K562 (cell line): ENCODE measurements around the gene PNPLA8. TPM values are rescaled to one million over a fixed set of nuclear protein-coding genes. Genes with fewer than 3 reads are reported as not detected.
"Not testable (repeated sequence)": the region's sequence is repeated elsewhere in the genome, so short reads cannot be mapped to it uniquely, and the experiment has no call there.

ENCODE experiments used
- ATAC-seq: fragments of 200-7000 bp; cut with Tn5 transposase; 3 replicates; pipeline ENCODE4 v1.9.1; 2020; ENCODE audit warnings: moderate library complexity
- BruUV-seq: library from RNA; stranded (reverse); fragments of 400-500 nt; replicated peaks from 2 replicates; lab custom pipeline; 2021; lab: Mats Ljungman, UMichigan
- CTCF ChIA-PET: fragments of 300-600 bp; formaldehyde crosslinking; extraction: SDS; loops from one replicate; lab custom pipeline; 2021; ENCODE audit warnings: low intra/inter-chr PET ratio; lab: Yijun Ruan, JAX
- POLR2A ChIA-PET: fragments of 300-600, 350-650 bp; sonication (Branson Sonifier 250); formaldehyde crosslinking; extraction: SDS; loops from one replicate; lab custom pipeline; 2021; ENCODE audit warnings: antibody characterized with exemption, inconsistent platforms; lab: Yijun Ruan, JAX
- DNase-seq, 4 experiments: peaks; one replicate each; pipeline versions ENCODE4 v3.0.0 to v3.0.0-alpha.2; 2011 to 2018; ENCODE audit warnings: low spot score in 3 of 4, mixed read lengths in 3 of 4; ENCODE audit errors: extremely low read depth in 1 of 4
- FAIRE-seq: peaks from 2 replicates; lab custom pipeline; 2011; peaks lifted over from hg19 to GRCh38; lab: Jason Lieb, UNC
- H2AFZ ChIP-seq: 2 replicates; pipeline ENCODE4 v1.6.0; 2011; ENCODE audit warnings: low read depth, low read length, control low read depth, inconsistent platforms
- H3K27ac ChIP-seq: fragments of 200-600 bp; 3 replicates; pipeline ENCODE4 v1.8.0; 2011; ENCODE audit warnings: low read depth, mild to moderate bottlenecking, control low read depth, inconsistent platforms, low read length, moderate library complexity, mixed read lengths; ENCODE audit errors: extremely low read depth
- H3K27me3 ChIP-seq, 2 experiments: fragments of 300-600 bp in 1 of 2; 2 replicates in 1 of 2; 3 replicates in 1 of 2; pipeline versions ENCODE4 v1.6.0 to v1.8.0; 2011; ENCODE audit warnings: inconsistent platforms in 2 of 2, low read length in 2 of 2, mild to moderate bottlenecking in 1 of 2, mixed read lengths in 1 of 2, moderate library complexity in 1 of 2; ENCODE audit not compliant: control insufficient read depth in 2 of 2, insufficient read depth in 2 of 2
- H3K36me3 ChIP-seq: fragments of 300-600 bp; 3 replicates; pipeline ENCODE4 v1.8.0; 2011; ENCODE audit warnings: mild to moderate bottlenecking, low read length, inconsistent platforms; ENCODE audit not compliant: control insufficient read depth, insufficient read depth
- H3K4me1 ChIP-seq, 2 experiments: fragments of 200-600 bp in 1 of 2; replicated peaks in 1 of 2; 2 replicates in 1 of 2; 3 replicates in 1 of 2; pipeline versions ENCODE4 v1.5.1 to v1.8.0; 2011; ENCODE audit warnings: inconsistent platforms in 2 of 2, low read length in 2 of 2, mild to moderate bottlenecking in 1 of 2, mixed read lengths in 1 of 2, moderate library complexity in 1 of 2; ENCODE audit not compliant: control insufficient read depth in 2 of 2, insufficient read depth in 2 of 2
- H3K4me2 ChIP-seq: 2 replicates; pipeline ENCODE4 v1.6.1; 2011; ENCODE audit warnings: low read length, control low read depth, inconsistent platforms, mixed read lengths; ENCODE audit not compliant: insufficient read depth
- H3K4me3 ChIP-seq: fragments of 200-600 bp; sonication (generic), shearing (Covaris generic); 2 replicates; pipeline ENCODE4 v1.5.1; 2016; ENCODE audit warnings: control low read depth, inconsistent platforms
- H3K79me2 ChIP-seq: fragments of 200-600 bp; 3 replicates; pipeline ENCODE4 v1.8.0; 2011; ENCODE audit warnings: low read length, inconsistent platforms; ENCODE audit not compliant: control insufficient read depth, insufficient read depth
- H3K9ac ChIP-seq, 2 experiments: 2 replicates each; pipeline versions ENCODE4 v1.6.0 to v1.6.1; 2011; ENCODE audit warnings: low read depth in 2 of 2, low read length in 2 of 2, control low read depth in 1 of 2, inconsistent platforms in 1 of 2, mild to moderate bottlenecking in 1 of 2, mixed read lengths in 1 of 2; ENCODE audit not compliant: insufficient read depth in 1 of 2
- H3K9me1 ChIP-seq: one replicate; pipeline ENCODE4 v1.6.0; 2011; ENCODE audit warnings: inconsistent platforms, mild to moderate bottlenecking, low read length, moderate library complexity; ENCODE audit not compliant: control insufficient read depth, insufficient read depth
- H3K9me3 ChIP-seq: replicated peaks from 2 replicates; pipeline ENCODE4 v1.5.1; 2011; ENCODE audit warnings: low read depth, low read length, inconsistent platforms; ENCODE audit not compliant: control insufficient read depth, insufficient read depth
- H4K20me1 ChIP-seq: replicated peaks from 2 replicates; pipeline ENCODE4 v1.6.1; 2011; ENCODE audit warnings: low read length, inconsistent platforms, mixed read lengths; ENCODE audit not compliant: control insufficient read depth, insufficient read depth
- BACH1 ChIP-seq: fragments of 200-800 bp; sonication (Bioruptor generic); IDR thresholded peaks from 2 replicates; pipeline ENCODE4 v1.6.1; 2016; ENCODE audit warnings: missing genetic modification characterization, missing compliant biosample characterization
- EHMT2 ChIP-seq: fragments of 450-650 bp; IDR thresholded peaks from 2 replicates; pipeline ENCODE4 v1.6.1; 2018; ENCODE audit warnings: antibody characterized with exemption
- ETV6 ChIP-seq, 3 experiments: fragments of 150-350 bp in 1 of 3; sonication (generic) in 1 of 3; formaldehyde crosslinking in 1 of 3; IDR thresholded peaks; 2 replicates each; pipeline versions ENCODE4 v1.6.1 to v1.8.0; 2014 to 2022; ENCODE audit warnings: borderline replicate concordance in 2 of 3, low read depth in 2 of 3, antibody characterized with exemption in 1 of 3, low read length in 1 of 3, mild to moderate bottlenecking in 1 of 3, missing genetic modification reagents in 1 of 3
- MTA3 ChIP-seq: fragments of 450-650 bp; formaldehyde crosslinking; IDR thresholded peaks from 2 replicates; pipeline ENCODE4 v1.6.1; 2017; ENCODE audit warnings: mild to moderate bottlenecking, borderline replicate concordance
- TEAD4 ChIP-seq, 2 experiments: sonication (generic) in 1 of 2; formaldehyde crosslinking in 1 of 2; IDR thresholded peaks; 2 replicates each; pipeline versions ENCODE4 v1.6.1 to v1.8.0; 2012 to 2022; ENCODE audit warnings: borderline replicate concordance in 1 of 2, inconsistent platforms in 1 of 2, low read length in 1 of 2, mild to moderate bottlenecking in 1 of 2, missing genetic modification reagents in 1 of 2
- WGBS: fragments of 100-300 bp; shearing (Covaris generic); methylation state at CpG from one replicate; pipeline ENCODE4 v1.1.6; 2016; ENCODE audit warnings: low coverage, mixed read lengths; ENCODE audit not compliant: insufficient coverage; ENCODE audit errors: missing lambda C conversion rate; 5-methylcytosine and 5-hydroxymethylcytosine counted together
- in situ Hi-C: fragments of 300-500 bp; cut with MboI; formaldehyde crosslinking; loops from 4 replicates; pipeline ENCODE4 v1.15.0; 2018; ENCODE audit warnings: inconsistent platforms, mixed read lengths
- intact Hi-C: fragments of 100-400 bp; cut with micrococcal nuclease; formaldehyde crosslinking; loops from 2 replicates; pipeline ENCODE4 v1.14.2; 2022
- polyA plus RNA-seq, 8 experiments: library from polyadenylated mRNA; depleted of rRNA in 4 of 8; stranded (reverse) in 5 of 8; unstranded in 3 of 8; fragments of >200 nt; fragmentation: Nextera tagmentation in 2 of 8; fragmentation: Illumina TruSeq in 1 of 8; extraction: Ambion mirVana in 2 of 8; extraction: Trizol in 1 of 8; gene quantifications; 2 replicates each; pipeline versions ENCODE4 v1.2.1 to v1.2.3, GENCODE V29; 2011 to 2014; ENCODE audit warnings: inconsistent platforms in 1 of 8, missing spikeins in 1 of 8
- total RNA-seq, 7 experiments: library from RNA; depleted of rRNA in 6 of 7; stranded (reverse); fragments of >200 nt in 6 of 7; fragmentation: Illumina TruSeq in 2 of 7; extraction: Trizol in 2 of 7; gene quantifications; 2 replicates each; pipeline versions ENCODE4 v1.2.1 to v1.2.3, GENCODE V29; 2011 to 2021; ENCODE audit warnings: low replicate concordance in 1 of 7

PNPLA8 gene
- total and polyA plus RNA-seq, 9 of the 15 experiments (the other 6 are each of a cell fraction or from before 2014, with no cell fraction given) = 12.8 to 27.6 (median 16.3) TPM

DNA sequence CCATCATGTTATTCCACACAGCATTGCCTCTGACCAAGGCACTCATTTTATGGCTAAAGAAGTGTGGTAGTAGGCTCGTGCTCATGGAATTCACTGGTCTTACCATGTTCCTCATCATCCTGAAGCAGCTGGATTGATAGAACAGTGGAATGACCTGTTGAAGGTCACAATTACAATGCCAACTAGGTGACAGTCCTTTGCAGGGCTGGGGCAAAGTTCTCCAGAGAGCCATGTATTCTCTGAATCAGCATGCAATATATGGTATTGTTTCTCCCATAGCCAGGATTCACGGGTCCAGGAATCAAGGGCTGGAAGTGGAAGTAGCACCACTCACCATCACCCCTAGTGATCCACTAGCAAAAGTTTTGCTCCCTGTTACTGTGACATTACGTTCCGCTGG is 12.8 kb upstream of the PNPLA8 start:
- H3K9me3 ChIP-seq; H3K36me3 ChIP-seq; CTCF ChIA-PET; ATAC-seq; H3K27me3 ChIP-seq; H3K9ac ChIP-seq; intact Hi-C loops; BruUV-seq; in situ Hi-C loops; H3K79me2 ChIP-seq; H3K9me1 ChIP-seq; FAIRE-seq; TF ChIP-seq TEAD4 (IDR thresholded peaks at IDR 0.05; ENCODE audit: low read length); ETV6 (CRISPR knock-in tag; IDR thresholded peaks at IDR 0.05; ENCODE audit: borderline replicate concordance): not testable (repeated sequence)
- Histone ChIP-seq H3K4me1 (peaks cover 9 to 36% of the 10 kb centered on the region in 2 experiments), H3K4me2 (peak overlapping the region; percentile 60), H3K27ac (peak overlapping the region; percentile 8; the same call in 1 of the 3 replicates)
- 38% methylated on average over 4 of the region's 4 CpGs for WGBS
- peak; percentile 4; the same call in 1 of the 2 replicates for TF ChIP-seq EHMT2
- 0 out of 2 replicates have a peak, but pooled peaks have one; percentile 21 for TF ChIP-seq TEAD4 (CRISPR knock-in tag; IDR thresholded peaks at IDR 0.05; ENCODE audit: borderline replicate concordance)
- 0 out of 4 replicates have a peak, but pooled peaks of 1 of the 2 experiments have one; percentile 0 for TF ChIP-seq ETV6 (IDR thresholded peaks at IDR 0.05; ENCODE audit: borderline replicate concordance in 1 of 2, low read depth in 2 of 2, low read length in 1 of 2)
- TF ChIP-seq MTA3 = 0 out of 2 replicates have a peak, but pooled peaks have one; percentile 4
- TF ChIP-seq BACH1 = 0 out of 2 replicates have a peak, but pooled peaks have one; percentile 16
- TF ChIP-seq, all 486 proteins: peak for 5; not testable (repeated sequence) for 481
- not testable (repeated sequence) for H4K20me1 ChIP-seq, DNase-seq, H3K4me3 ChIP-seq
- peak overlapping the region; percentile 42; the same call in 1 of the 2 replicates for H2AFZ ChIP-seq
- POLR2A ChIA-PET = interaction anchor here (0.6 to 2.1 kb wide), 3 partner anchors 12 to 53 kb away, joined by 3 to 9 read pairs (median 3); partner anchors contain the start of gene PNPLA8
